ENCODE measurements around the gene CRYZL1. TPM values are rescaled to one million over a fixed set of nuclear protein-coding genes. Genes with fewer than 3 reads are reported as not detected.

The CRYZL1 gene
- total RNA-seq, 1 donor from 2014 or later, result 30.7 TPM

GRCh38 chr21:33684923-33685560 is 43.5 kb upstream of the CRYZL1 start:
- Histone ChIP-seq H3K79me2 (ENCODE audit: insufficient read depth, low read length) (peaks cover 75% of the 10 kb centered on the region), H3K4me2 (ENCODE audit: low read length) (peak overlapping the region; percentile 80), H3K4me1 (ENCODE audit: insufficient read depth, low read length) (peaks cover 49% of the 10 kb centered on the region), H4K20me1 (ENCODE audit: insufficient read depth, low read length) (peaks cover 6% of the 10 kb centered on the region), H3K9ac (ENCODE audit: low read length) (peak overlapping the region; percentile 73), H2AFZ (ENCODE audit: low read depth, low read length) (no peak overlapping the region), H3K4me3 (ENCODE audit: insufficient read depth, low read depth, low read length) (peak overlapping the region; percentile 20), H3K9me3 (ENCODE audit: insufficient read depth, low read depth, low read length) (no peaks in the 10 kb centered on the region), H3K27ac (ENCODE audit: low read depth, low read length) (peak overlapping the region; percentile 85), H3K36me3 (ENCODE audit: insufficient read depth, low read length) (no peaks in the 10 kb centered on the region), H3K27me3 (ENCODE audit: insufficient read depth, low read length) (no peaks in the 10 kb centered on the region)
- peak overlapping the region; percentile 98 for H3K27ac Mint-ChIP-seq (ENCODE audit: unreplicated experiment)
- no peaks in the 10 kb centered on the region for H3K27me3 Mint-ChIP-seq (ENCODE audit: low read depth, unreplicated experiment)
- H3K36me3 Mint-ChIP-seq (ENCODE audit: low read depth, unreplicated experiment), result no peaks in the 10 kb centered on the region
- H3K9me3 Mint-ChIP-seq (ENCODE audit: unreplicated experiment), result no peaks in the 10 kb centered on the region
- TF ChIP-seq CTCF (IDR thresholded peaks at IDR 0.05; ENCODE audit: insufficient read depth, low read depth, low read length) (no peak), EZH2 (IDR thresholded peaks at IDR 0.05; ENCODE audit: insufficient read depth, low read length) (no peak)
- FAIRE-seq (no peak), DNase-seq (ENCODE audit: low read depth) (peak; percentile 66)
- H3K4me3 Mint-ChIP-seq (ENCODE audit: unreplicated experiment), result peak overlapping the region; percentile 73
- peaks cover 60% of the 10 kb centered on the region for H3K4me1 Mint-ChIP-seq (ENCODE audit: low read depth, unreplicated experiment)

GRCh38 chr21:33684068-33684467 is 42.5 kb upstream of the CRYZL1 start:
- no peak for DNase-seq (ENCODE audit: low read depth)
- Histone ChIP-seq H3K9ac (ENCODE audit: low read length) (peak overlapping the region; percentile 52), H3K4me3 (ENCODE audit: insufficient read depth, low read depth, low read length) (peak overlapping the region; percentile 12), H3K4me2 (ENCODE audit: low read length) (peak overlapping the region; percentile 72), H2AFZ (ENCODE audit: low read depth, low read length) (no peak overlapping the region), H3K36me3 (ENCODE audit: insufficient read depth, low read length) (no peaks in the 10 kb centered on the region), H3K4me1 (ENCODE audit: insufficient read depth, low read length) (peaks cover 49% of the 10 kb centered on the region), H3K9me3 (ENCODE audit: insufficient read depth, low read depth, low read length) (no peaks in the 10 kb centered on the region), H3K27ac (ENCODE audit: low read depth, low read length) (peak overlapping the region; percentile 85), H4K20me1 (ENCODE audit: insufficient read depth, low read length) (peaks cover 6% of the 10 kb centered on the region), H3K79me2 (ENCODE audit: insufficient read depth, low read length) (peaks cover 77% of the 10 kb centered on the region), H3K27me3 (ENCODE audit: insufficient read depth, low read length) (no peaks in the 10 kb centered on the region)
- Mint-ChIP-seq H3K9me3 (ENCODE audit: unreplicated experiment) (no peaks in the 10 kb centered on the region), H3K27me3 (ENCODE audit: low read depth, unreplicated experiment) (no peaks in the 10 kb centered on the region), H3K27ac (ENCODE audit: unreplicated experiment) (peak overlapping the region; percentile 98), H3K4me1 (ENCODE audit: low read depth, unreplicated experiment) (peaks cover 59% of the 10 kb centered on the region), H3K4me3 (ENCODE audit: unreplicated experiment) (peak overlapping the region; percentile 23), H3K36me3 (ENCODE audit: low read depth, unreplicated experiment) (peaks cover 1% of the 10 kb centered on the region)
- TF ChIP-seq CTCF (IDR thresholded peaks at IDR 0.05; ENCODE audit: insufficient read depth, low read depth, low read length), result no peak
- no peak for TF ChIP-seq EZH2 (IDR thresholded peaks at IDR 0.05; ENCODE audit: insufficient read depth, low read length)
- FAIRE-seq, result peak; percentile 32

- FAIRE-seq (peak; percentile 95), DNase-seq (ENCODE audit: low read depth) (peak; percentile 99)
- Histone ChIP-seq H3K4me3 (ENCODE audit: insufficient read depth, low read depth, low read length) (no peak overlapping the region), H2AFZ (ENCODE audit: low read depth, low read length) (no peak overlapping the region), H4K20me1 (ENCODE audit: insufficient read depth, low read length) (peaks cover under 1% of the 10 kb centered on the region), H3K79me2 (ENCODE audit: insufficient read depth, low read length) (peaks cover 77% of the 10 kb centered on the region), H3K36me3 (ENCODE audit: insufficient read depth, low read length) (no peaks in the 10 kb centered on the region), H3K4me1 (ENCODE audit: insufficient read depth, low read length) (peaks cover 45% of the 10 kb centered on the region), H3K9ac (ENCODE audit: low read length) (peak overlapping the region; percentile 62), H3K27ac (ENCODE audit: low read depth, low read length) (peak overlapping the region; percentile 85), H3K9me3 (ENCODE audit: insufficient read depth, low read depth, low read length) (no peaks in the 10 kb centered on the region), H3K27me3 (ENCODE audit: insufficient read depth, low read length) (no peaks in the 10 kb centered on the region), H3K4me2 (ENCODE audit: low read length) (peak overlapping the region; percentile 72)
- H3K4me3 Mint-ChIP-seq (ENCODE audit: unreplicated experiment), result peak overlapping the region; percentile 16
- peaks cover 49% of the 10 kb centered on the region for H3K4me1 Mint-ChIP-seq (ENCODE audit: low read depth, unreplicated experiment)
- H3K27ac Mint-ChIP-seq (ENCODE audit: unreplicated experiment), result peak overlapping the region; percentile 98
- H3K27me3 Mint-ChIP-seq (ENCODE audit: low read depth, unreplicated experiment), result no peaks in the 10 kb centered on the region
- H3K36me3 Mint-ChIP-seq (ENCODE audit: low read depth, unreplicated experiment), result peaks cover 1% of the 10 kb centered on the region
- H3K9me3 Mint-ChIP-seq (ENCODE audit: unreplicated experiment), result no peaks in the 10 kb centered on the region
- TF ChIP-seq EZH2 (IDR thresholded peaks at IDR 0.05; ENCODE audit: insufficient read depth, low read length) (no peak), CTCF (IDR thresholded peaks at IDR 0.05; ENCODE audit: insufficient read depth, low read depth, low read length) (no peak)
Observed at GRCh38 chr21:33682992-33683627, 41.6 kb upstream of the CRYZL1 start.
